Inflammatory macrophage (primary cell): ENCODE data around the gene PEX11G.

ENCODE experiments used
- DNase-seq, 2 donors: peaks; one replicate each; pipeline ENCODE4 v3.0.0-alpha.2; 2020 to 2022

PEX11G gene

DNA sequence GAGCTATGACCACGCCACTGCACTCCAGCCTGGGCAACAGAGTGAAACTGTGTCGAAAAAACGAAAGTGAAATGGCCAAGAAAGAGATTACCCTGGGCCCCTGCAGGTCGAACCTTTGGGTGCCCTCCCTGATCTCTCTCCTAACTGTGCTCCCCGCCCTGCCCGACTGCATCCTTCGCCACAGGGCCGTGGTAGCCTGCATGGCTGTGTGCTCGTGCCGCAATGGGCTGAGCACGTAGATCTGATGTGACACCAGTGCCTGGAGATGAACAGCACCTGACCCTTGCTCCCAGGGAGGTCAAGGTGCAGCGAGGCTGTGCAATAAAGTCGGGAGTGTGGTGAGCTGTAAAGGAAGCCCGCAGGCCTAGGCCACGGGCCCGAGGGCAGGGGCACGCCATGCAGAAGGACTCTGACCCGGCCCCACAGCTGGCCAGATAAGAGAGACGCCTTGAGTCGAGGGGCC lies 60.2 kb downstream of the PEX11G start:
- DNase-seq = no peak

DNA sequence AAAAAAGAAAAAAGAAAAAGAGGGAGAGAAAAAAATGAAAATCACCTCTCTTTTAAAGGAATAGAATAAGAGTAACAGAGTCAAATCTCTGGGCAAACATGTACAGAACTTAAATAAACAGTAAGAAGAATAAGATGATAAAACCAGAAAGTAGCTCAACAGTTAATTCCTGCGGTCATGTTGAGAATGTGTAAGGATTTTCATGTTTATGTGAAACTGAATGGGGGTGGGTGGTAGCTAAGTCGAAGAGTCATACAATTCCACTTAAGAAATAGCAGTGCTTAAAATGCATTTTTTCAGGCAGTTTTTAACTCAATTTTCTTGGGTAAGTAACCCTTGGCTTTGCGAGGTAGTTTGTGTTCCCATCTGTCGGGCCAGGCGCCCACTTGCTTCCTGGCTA lies 60.9 kb downstream of the PEX11G start:
- DNase-seq = no peak

DNA sequence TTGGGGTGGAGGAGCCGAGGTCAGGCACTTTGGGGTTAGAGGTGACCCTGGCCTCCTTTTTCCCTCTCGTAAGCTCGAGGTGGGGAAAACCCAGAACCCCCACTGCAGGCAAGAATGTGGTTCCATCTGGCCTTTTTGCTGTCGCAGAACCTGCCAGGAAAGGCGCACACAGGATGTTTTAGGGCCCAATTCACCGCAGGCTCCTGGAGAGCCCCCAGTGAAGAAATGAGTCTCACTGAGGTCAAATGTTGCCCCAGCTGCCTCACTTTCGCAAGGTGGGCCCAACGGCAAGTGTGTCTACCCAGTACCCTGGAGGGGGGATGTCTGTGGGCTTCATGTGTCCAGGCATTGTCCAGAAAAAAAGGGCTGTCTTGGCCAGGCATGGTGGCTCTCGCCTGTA lies 61.8 kb downstream of the PEX11G start:
- DNase-seq = no peak
